GM23248 (cell line): ENCODE results near the gene LRIG3.

ENCODE experiments used
- EZH2 ChIP-seq: fragments of 200-600 bp; sonication (generic); IDR thresholded peaks from 2 replicates; pipeline ENCODE4 v1.6.1; 2018; ENCODE audit warnings: antibody characterized with exemption, mild to moderate bottlenecking; ENCODE audit not compliant: insufficient read depth, poor library complexity, severe bottlenecking
- EZH2phosphoT487 ChIP-seq: fragments of 200-600 bp; sonication (generic); IDR thresholded peaks from 2 replicates; pipeline ENCODE4 v1.6.1; 2018; ENCODE audit warnings: antibody characterized with exemption, moderate library complexity, mild to moderate bottlenecking, low read depth; ENCODE audit not compliant: insufficient read depth

- no peak for TF ChIP-seq EZH2
- no peak for TF ChIP-seq EZH2phosphoT487
Measured at GRCh38 chr12:58942345-58942744, 22.0 kb upstream of the LRIG3 start.
